Lower leg skin (tissue), 4 donors: ENCODE results near the gene PDGFD. TPM values are rescaled to one million over a fixed set of nuclear protein-coding genes. Genes with fewer than 3 reads are reported as not detected.

Experiments used
- DNase-seq, 2 donors: peaks; one replicate each; pipeline ENCODE4 v3.0.0-alpha.2; 2019; ENCODE audit warnings: low spot score in 2 of 2
- H3K4me3 ChIP-seq: fragments of 200-600 bp; sonication (generic); 2 replicates; pipeline ENCODE4 v1.5.1; 2017; ENCODE audit warnings: mild to moderate bottlenecking, low read depth; ENCODE audit not compliant: poor library complexity, severe bottlenecking
- POLR2A ChIP-seq, 2 donors: fragments of 450-650 bp; IDR thresholded peaks; one replicate each; pipeline ENCODE4 v1.6.1; 2016 to 2017; ENCODE audit warnings: antibody characterized with exemption in 2 of 2, mild to moderate bottlenecking in 1 of 2, moderate library complexity in 1 of 2
- WGBS, 2 donors: methylation state at CpG; one replicate each; pipeline ENCODE4 v1.1.5; 2018; 5-methylcytosine and 5-hydroxymethylcytosine counted together
- intact Hi-C: fragments of 100-400 bp; cut with DNase I; formaldehyde crosslinking; loops from one replicate; pipeline ENCODE4 v1.15.0; 2023; ENCODE audit warnings: low total_unique reads
- total RNA-seq, 4 donors: library from RNA; depleted of rRNA; stranded (reverse); fragments of >200 nt; gene quantifications; one replicate each; pipeline ENCODE4 v1.1.0, GENCODE V29; 2016
- TF ChIP-seq, protein P1 (sequence below), 3 donors: fragments of 450-650 bp; IDR thresholded peaks; one replicate each; pipeline ENCODE4 v1.5.1; 2016; ENCODE audit warnings: antibody characterized with exemption in 3 of 3, mild to moderate bottlenecking in 3 of 3, moderate library complexity in 2 of 3

PDGFD gene
- total RNA-seq, 4 donors from 2014 or later = 6.8 to 15.1 (median 10.5) TPM

DNA sequence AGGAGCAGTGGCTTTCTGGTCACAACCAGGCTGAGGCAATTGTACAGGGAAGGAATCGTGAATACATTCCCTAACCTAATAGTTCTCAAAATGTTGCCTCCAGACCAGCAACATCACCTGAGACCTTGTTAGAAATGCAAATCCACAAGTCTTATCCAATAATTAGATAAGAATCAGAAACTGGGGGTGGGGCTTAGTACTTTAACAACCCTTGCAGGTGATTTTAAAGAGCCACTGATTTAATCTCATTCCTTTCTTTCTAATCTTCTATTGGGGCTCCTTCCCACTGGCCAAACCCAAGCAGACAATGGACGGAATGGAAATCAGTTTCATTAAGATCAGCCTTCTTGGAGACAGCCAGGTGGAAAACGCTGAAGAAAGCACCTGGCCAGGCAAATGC, 269.9 kb downstream of the PDGFD start:
- no peak for DNase-seq

DNA sequence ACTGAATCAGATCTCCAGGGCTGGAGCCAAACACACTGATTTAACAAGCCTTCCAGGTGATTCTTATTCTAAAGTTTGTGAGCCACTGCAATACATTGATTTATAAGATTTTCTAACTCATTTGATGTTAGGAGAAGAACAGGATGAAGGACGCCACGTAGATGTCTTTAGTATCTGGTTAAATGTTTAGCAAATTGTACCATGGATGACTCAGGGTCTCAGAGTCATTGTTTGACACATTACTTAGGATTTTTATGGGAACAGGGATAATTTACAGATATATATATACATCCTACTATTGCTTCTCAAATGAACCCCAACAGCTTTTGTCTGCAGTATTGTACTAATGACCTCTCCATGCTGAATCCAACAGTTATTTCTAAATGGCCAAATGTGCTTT, 270.6 kb downstream of the PDGFD start:
- DNase-seq = no peak
- H3K4me3 ChIP-seq = no peak overlapping the region
- intact Hi-C loops = no loop called here
- TF ChIP-seq POLR2A (IDR thresholded peaks at IDR 0.05) = no peak
- TF ChIP-seq, protein P1, sequence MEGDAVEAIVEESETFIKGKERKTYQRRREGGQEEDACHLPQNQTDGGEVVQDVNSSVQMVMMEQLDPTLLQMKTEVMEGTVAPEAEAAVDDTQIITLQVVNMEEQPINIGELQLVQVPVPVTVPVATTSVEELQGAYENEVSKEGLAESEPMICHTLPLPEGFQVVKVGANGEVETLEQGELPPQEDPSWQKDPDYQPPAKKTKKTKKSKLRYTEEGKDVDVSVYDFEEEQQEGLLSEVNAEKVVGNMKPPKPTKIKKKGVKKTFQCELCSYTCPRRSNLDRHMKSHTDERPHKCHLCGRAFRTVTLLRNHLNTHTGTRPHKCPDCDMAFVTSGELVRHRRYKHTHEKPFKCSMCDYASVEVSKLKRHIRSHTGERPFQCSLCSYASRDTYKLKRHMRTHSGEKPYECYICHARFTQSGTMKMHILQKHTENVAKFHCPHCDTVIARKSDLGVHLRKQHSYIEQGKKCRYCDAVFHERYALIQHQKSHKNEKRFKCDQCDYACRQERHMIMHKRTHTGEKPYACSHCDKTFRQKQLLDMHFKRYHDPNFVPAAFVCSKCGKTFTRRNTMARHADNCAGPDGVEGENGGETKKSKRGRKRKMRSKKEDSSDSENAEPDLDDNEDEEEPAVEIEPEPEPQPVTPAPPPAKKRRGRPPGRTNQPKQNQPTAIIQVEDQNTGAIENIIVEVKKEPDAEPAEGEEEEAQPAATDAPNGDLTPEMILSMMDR (IDR thresholded peaks at IDR 0.05) = no peak
- 97% methylated on average over 2 of the region's 2 CpGs for whole genome bisulfite sequencing, 2 donors

More for the DNA sequence above, 269.9 kb downstream of the PDGFD start:
- WGBS, 2 donors = 71 to 76% methylated on average over 3 of the region's 3 CpGs
- H3K4me3 ChIP-seq = no peak overlapping the region
- no peak for TF ChIP-seq POLR2A (IDR thresholded peaks at IDR 0.05)
- TF ChIP-seq, protein P1 (IDR thresholded peaks at IDR 0.05) = no peak
- intact Hi-C loops = no loop called here

DNA sequence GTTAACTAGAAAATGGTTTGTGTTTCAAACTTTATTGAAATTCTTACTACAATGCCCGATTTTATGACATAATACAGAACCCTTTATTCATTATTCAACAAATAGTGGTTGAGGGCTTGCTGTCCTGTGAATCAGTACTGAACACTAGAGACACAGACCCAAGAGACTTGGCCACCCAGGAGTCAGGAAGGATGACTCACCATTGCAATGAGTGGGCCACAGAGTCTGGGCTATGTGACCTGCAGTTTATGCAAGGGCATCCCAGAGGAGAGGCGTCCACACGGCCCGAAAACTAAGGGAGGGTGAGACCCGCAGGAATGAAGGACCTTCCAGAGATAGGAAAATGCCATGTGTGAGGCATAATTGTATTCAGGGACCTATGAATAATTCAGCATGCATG, 271.3 kb downstream of the PDGFD start:
- TF ChIP-seq POLR2A (IDR thresholded peaks at IDR 0.05) = no peak
- TF ChIP-seq, protein P1 (IDR thresholded peaks at IDR 0.05) = no peak
- no peak overlapping the region for H3K4me3 ChIP-seq
- 71 to 84% methylated on average over 5 of the region's 5 CpGs for WGBS, 2 donors
- intact Hi-C loops = no loop called here
- no peak for DNase-seq

DNA sequence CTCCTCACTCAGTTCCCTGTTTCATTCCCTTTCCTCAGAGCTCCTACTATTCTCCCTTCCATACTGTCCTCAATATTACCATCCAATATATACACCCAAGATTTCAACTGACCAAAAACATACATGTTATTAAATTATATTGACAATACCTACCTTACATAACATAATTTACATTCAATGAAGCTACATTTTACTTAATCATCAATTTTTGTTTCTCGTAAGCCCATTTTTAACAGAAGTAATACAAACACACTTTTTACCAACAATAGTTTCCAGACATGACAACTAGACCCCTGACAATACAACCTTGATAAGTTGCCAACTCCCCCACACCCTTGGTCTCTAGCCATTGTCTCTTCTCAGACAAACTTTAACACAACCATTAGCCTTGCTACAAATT, 273.3 kb downstream of the PDGFD start:
- intact Hi-C loops = no loop called here
- TF ChIP-seq POLR2A (IDR thresholded peaks at IDR 0.05) = no peak
- TF ChIP-seq, protein P1 (IDR thresholded peaks at IDR 0.05) = no peak
- no peak overlapping the region for H3K4me3 ChIP-seq
- no peak for DNase-seq
- WGBS, 2 donors = 87 to 90% methylated on average over 1 of the region's 1 CpG

DNA sequence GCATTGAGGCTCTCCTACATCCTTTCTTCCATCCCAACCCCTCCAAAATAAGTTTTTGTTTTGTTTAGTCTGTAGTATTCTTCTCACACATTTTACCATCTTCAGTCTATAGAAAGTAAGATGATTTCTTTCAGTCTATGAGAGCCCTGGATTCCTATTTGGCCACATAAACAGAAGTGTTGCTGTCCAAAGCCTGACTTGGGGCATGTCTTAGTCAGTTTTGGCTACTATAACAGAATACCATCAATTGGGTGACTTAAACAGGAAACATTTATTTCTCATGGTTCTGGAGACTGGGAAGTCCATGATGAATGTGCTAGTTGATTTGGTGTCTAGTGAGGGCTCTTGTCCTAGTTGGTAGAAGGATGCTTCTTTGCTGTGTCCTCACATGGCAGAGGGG, 274.3 kb downstream of the PDGFD start:
- TF ChIP-seq, protein P1 (IDR thresholded peaks at IDR 0.05) = no peak
- no peak for TF ChIP-seq POLR2A (IDR thresholded peaks at IDR 0.05)
- intact Hi-C loops = no loop called here
- no peak overlapping the region for H3K4me3 ChIP-seq
- DNase-seq = no peak

DNA sequence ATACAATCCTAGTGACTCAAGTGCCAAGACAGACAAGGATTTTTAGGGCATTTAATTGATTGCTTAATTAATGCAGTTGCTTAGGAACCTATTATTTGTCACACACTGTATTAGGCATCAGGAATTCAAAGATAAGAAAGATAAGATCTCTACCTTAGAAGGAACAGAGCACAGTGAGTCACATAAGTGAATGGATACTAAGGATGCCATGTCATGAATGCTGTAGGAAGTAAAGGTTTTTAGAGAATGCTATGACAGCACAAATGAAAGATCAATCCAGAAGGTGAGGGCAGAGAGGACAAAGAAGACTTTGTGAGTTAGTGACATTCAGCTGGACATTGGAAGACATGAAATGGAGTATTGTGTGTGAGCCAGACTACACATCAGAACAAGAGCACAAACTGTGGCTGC, 275.4 kb downstream of the PDGFD start:
- H3K4me3 ChIP-seq = no peak overlapping the region
- intact Hi-C loops = no loop called here
- TF ChIP-seq POLR2A (IDR thresholded peaks at IDR 0.05) = no peak
- TF ChIP-seq, protein P1 (IDR thresholded peaks at IDR 0.05) = no peak
- no peak for DNase-seq
